HG03520 (cell line): ENCODE data around the gene MST1R.
"Not testable (repeated sequence)": the region's sequence is repeated elsewhere in the genome, so short reads cannot be mapped to it uniquely, and the experiment has no call there.

Experiments used
- ATAC-seq: cut with Tn5 transposase; IDR thresholded peaks from one replicate; pipeline ENCODE4 v1.9.1; 2021; ENCODE audit warnings: mild to moderate bottlenecking, moderate library complexity; ENCODE audit not compliant: unreplicated experiment

Gene MST1R

GRCh38 chr3:49912881-49913281, 9.2 kb upstream of the MST1R start:
- ATAC-seq, result no peak

- ATAC-seq, result no peak
These were observed 7.9 kb upstream of the MST1R start for GRCh38 chr3:49911611-49912010.

GRCh38 chr3:49911124-49911420, 7.4 kb upstream of the MST1R start:
- ATAC-seq, result no peak

GRCh38 chr3:49910409-49911123, 6.9 kb upstream of the MST1R start:
- no peak for ATAC-seq

- no peak for ATAC-seq
These were observed 4.9 kb upstream of the MST1R start for GRCh38 chr3:49908373-49909199.

GRCh38 chr3:49906073-49906743, 2.5 kb upstream of the MST1R start:
- ATAC-seq, result no peak

- not testable (repeated sequence) for ATAC-seq
These were observed 775 bp upstream of the MST1R start for GRCh38 chr3:49904448-49904847.

- ATAC-seq, result no peak
These were observed 945 bp downstream of the MST1R start for GRCh38 chr3:49902511-49903345.

- no peak for ATAC-seq
These were observed 2.0 kb downstream of the MST1R start for GRCh38 chr3:49901366-49902339.

GRCh38 chr3:49900491-49901153, 3.1 kb downstream of the MST1R start:
- ATAC-seq, result no peak

GRCh38 chr3:49899815-49900214, 3.9 kb downstream of the MST1R start:
- no peak for ATAC-seq

GRCh38 chr3:49898991-49899390, 4.7 kb downstream of the MST1R start:
- ATAC-seq, result no peak

- ATAC-seq, result no peak
These were observed 7.3 kb downstream of the MST1R start for GRCh38 chr3:49896345-49896744.

- no peak for ATAC-seq
These were observed 7.9 kb downstream of the MST1R start for GRCh38 chr3:49895791-49896190.

- no peak for ATAC-seq
These were observed 14.4 kb downstream of the MST1R start for GRCh38 chr3:49889296-49889695.

- ATAC-seq, result no peak
These were observed 16.8 kb downstream of the MST1R start for GRCh38 chr3:49886922-49887265.

- no peak for ATAC-seq
These were observed 19.7 kb downstream of the MST1R start for GRCh38 chr3:49883998-49884397.

- no peak for ATAC-seq
These were observed 21.5 kb downstream of the MST1R start for GRCh38 chr3:49882166-49882565.

GRCh38 chr3:49880581-49881315, 22.9 kb downstream of the MST1R start:
- no peak for ATAC-seq
